HG02885 (cell line): ENCODE results near the gene CPNE1.
"Not testable (repeated sequence)": the region's sequence is repeated elsewhere in the genome, so short reads cannot be mapped to it uniquely, and the experiment has no call there.

ENCODE experiments used
- ATAC-seq: cut with Tn5 transposase; IDR thresholded peaks from one replicate; pipeline ENCODE4 v1.9.1; 2021; ENCODE audit warnings: mild to moderate bottlenecking; ENCODE audit not compliant: unreplicated experiment, poor library complexity

Gene CPNE1

DNA sequence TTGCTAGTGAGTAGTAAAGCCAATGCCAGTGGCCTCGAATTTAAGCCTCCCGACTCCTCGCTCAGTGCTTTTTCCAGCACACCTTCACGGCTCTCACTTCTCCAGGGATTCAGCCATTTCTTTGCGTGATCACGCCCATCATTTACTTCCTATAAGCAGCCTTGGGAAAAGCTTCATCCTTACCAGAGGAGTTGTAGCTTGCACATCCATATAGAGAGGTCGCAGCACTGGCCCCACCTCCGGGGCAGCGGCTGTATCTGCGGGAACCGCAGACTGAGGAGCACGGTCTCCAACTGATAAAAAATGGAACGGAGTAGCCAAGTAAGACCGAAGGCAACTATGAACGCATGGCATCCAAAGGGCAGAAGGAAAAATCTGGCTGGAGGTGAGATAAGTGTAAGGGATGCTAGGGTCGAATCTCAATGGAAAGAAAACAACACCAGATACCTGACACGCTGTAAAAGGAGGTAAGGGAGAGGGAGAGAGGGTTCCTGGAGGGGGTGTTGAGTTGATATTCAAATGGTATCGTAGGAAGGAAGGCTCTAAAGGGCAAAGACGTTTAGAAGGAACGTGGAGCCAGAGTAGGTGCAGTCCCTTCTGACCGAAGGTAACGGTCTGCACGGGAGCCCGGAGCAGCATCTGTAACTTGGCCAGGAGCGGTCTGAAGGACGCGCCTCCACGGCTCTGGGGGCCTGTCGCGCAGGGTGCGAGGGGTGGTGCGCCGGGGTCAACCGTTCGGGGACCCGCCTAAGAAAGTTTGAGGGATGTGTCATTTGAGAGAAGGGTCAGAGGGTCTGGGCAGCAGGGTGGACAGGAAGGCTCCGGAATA lies 33.8 kb upstream of the CPNE1 start:
- no peak for ATAC-seq

DNA sequence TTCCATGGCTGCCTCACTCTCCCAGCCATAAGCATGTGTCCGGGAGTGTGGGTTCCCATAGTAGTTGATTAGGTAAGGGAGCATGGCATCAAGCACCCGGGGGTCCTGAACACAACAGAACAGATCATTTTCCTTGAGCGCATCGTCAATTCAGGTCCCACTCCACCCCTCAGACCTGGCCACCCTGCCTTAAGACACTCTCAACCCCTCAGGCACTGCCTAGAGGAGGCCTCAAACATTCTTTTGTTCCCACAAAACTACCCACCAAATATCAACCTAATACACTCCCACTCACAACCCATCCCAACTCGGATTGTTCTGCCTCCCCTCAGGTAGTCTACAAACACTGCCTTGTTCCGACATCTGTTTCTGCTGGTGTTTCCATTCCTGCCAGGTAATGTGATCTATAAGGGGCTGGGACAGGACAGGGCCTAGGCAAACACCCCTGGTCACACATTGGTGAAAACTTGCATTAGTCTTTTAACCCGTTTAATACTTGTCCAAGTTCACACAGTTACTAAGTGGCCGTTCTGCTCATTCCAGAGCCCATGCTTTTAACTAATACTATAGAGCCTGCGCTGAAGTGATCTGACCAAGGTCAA lies 33.1 kb upstream of the CPNE1 start:
- ATAC-seq, result no peak

DNA sequence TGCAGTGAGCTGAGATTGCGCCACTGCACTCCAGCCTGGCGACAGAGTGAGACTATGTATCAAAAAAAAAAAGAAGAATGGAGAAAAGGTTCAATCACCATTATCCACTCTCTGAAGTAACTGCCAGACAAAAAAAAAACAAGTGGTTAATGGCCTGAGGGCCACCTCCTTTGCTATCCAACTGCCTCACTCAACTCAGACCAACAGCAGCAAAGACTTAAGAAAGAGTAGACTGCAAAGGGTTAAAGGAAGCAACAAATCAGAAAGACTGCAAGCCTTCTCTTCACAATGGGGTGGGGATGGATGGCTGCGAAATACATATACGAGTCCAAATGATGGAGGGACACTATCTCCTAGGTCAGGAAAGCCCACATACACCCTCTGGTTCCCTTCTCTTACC lies 31.3 kb upstream of the CPNE1 start:
- ATAC-seq, result no peak

DNA sequence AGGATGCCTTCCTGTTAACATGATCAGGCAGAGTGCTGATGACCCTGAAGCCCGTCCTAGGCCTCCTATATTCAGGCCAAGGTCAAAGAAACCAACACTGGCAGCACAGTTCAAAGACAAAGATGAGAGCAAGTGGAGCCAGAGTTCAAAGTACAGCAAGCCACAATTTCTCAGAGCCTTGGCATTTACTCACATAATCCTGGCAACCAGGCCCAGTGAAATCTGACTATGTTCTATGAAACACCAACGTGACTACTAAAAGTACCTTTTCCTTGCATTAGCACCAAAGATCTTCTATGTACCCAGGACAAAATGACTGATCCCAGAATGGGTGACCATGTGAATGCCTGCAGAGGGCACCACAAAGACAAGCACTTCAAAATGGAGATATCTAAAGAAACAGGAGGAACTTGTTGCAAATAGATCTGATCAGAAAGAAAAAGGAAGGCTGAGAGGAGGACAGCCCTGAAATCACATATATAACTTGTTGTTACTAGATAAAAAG lies 30.6 kb upstream of the CPNE1 start:
- ATAC-seq, result no peak

GRCh38 chr20:35690265-35690664 lies 25.6 kb upstream of the CPNE1 start:
- no peak for ATAC-seq

- not testable (repeated sequence) for ATAC-seq
Observed at GRCh38 chr20:35686872-35687271, 22.2 kb upstream of the CPNE1 start.

DNA sequence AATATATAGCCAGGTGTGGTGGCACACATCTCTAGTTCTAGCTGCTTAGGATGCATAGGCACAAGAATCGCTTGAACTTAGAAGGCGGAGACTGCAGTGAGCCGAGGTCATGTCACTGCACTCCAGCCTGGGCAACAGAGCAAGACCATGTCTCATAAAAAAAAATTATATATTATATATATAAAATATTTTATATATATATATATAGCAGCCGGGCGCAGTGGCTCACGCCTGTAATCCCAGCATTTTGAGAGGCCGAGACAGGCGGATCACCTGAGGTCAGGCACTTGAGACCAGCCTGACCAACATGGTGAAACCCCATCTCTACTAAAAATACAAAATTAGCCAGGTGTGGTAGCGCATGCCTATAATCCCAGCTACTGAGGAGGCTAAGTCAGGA lies 20.7 kb upstream of the CPNE1 start:
- ATAC-seq, result not testable (repeated sequence)

DNA sequence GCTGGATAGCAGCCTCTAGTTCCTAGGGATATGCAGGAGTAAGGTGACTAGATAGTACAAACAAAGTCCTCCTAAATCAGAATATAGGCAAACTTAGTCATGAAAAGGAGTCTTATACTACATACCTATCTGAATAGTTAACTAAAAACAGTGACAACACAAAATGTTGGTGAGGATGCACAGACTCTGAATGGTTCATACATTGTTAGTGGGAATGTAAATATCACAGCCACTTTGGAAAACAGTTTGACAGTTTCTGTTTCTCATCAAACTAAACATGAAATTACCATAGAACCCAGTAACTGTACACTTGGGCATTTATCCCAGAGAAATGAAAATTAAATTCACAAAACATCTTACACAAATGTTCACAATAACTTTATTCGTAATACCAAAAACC lies 17.3 kb upstream of the CPNE1 start:
- ATAC-seq, result no peak

DNA sequence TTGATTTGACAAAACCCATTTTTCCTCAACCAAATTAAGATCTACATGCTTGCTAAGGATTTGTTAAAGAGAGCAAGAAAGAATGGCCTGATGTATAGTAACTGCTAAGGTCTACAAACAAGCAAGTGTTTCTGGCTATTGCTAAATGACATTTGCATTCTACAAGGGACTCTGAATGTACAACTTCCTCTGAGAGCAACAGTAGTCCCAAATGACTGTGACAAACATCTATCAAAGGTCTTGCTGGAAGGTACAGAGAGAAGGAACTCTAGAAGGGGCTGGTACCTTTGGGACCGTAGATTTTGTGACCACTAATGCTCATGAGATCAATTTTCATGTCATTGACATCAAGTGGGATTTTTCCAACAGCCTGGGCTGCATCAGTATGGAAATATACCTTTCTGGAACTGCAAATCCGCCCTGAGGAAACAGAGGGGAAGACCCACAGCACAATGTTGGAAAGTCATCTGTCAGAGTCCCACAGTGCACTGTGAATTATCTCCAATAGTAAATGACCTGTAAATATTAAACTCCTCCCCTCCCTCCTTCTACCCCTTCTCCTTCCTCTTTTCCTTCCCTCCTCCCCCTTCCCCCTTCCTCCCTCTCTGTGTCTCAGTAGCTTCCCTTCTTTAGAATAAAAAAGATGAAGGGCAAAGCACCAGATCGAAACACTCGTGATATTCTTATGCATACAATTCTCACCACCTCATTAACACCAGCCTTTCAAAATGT lies 15.9 kb upstream of the CPNE1 start:
- ATAC-seq, result no peak

DNA sequence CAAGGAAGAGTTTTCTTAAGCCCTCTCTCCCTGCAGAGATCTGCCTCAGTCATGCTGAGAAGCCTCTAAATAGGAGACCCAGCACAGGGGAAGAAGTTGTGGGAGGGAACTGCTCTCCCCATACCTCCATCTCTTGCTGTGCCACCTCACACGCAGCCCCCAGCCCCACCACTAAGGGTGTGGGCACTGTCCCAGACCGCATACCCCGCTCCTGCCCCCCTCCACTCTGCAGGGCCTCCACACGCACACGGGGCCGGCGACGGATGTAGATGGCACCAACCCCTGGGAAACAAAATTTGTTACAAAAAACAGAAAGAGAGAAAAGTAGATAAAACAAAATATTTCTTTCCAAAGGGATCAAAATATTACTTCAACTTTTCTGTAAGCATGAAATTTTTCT lies 10.2 kb upstream of the CPNE1 start:
- no peak for ATAC-seq

DNA sequence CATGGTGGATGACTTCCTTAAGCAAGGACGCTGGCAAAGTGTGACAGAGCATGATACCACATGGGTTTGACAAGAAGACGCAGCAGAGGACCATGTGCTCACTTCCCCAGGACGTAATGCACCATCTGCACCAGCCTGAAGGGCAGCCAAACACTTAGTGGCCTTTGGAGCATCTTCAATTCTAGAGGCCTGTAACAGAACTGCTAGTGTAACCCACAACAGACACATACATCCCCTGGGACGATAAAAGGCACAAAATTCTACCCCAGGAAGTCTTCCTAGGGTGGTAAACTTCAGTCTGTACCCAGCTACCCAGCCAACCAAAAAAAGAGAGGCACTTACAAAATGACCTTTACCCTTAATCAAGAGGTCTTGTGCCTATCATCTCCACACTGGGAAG lies 9.2 kb upstream of the CPNE1 start:
- no peak for ATAC-seq

DNA sequence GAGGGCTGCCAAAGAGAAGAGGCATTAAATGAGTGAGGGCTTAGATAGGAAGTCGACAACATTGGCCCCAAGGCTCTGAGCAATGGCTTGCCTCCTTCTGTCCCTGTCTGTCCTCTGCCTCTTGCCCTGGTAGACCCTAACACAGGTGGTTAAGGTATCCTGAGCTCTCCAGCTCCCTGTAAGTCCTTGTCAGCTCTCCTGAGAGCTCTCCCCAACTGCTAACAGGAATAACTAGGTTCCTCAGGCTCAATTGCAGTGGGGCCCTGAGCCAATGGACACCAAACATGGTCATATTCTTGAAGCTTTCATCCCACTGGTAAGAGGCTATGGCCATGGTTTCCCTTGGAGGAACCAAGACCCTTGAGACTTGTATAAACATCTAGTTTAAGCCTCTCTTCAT lies 5.0 kb upstream of the CPNE1 start:
- no peak for ATAC-seq

GRCh38 chr20:35669221-35669620 lies 4.5 kb upstream of the CPNE1 start:
- ATAC-seq, result no peak

DNA sequence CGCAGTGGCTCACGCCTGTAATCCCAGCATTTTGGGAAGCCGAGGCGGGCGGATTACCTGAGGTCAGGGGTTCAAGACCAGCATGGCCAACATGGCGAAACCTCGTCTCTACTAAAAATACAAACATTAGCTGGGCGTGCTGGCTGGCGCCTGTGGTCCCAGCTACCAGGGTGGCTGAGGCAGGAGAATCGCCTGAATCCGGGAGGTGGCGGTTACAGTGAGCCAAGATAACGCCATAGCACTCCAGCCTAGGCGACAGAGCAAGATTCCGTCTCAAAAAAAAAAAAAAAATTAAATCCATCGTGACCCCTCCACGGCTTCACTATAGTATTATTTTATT lies 1.2 kb upstream of the CPNE1 start:
- ATAC-seq, result no peak

- peak; percentile 31 for ATAC-seq
Observed at GRCh38 chr20:35663516-35664465, 909 bp downstream of the CPNE1 start.

- no peak for ATAC-seq
Observed at GRCh38 chr20:35662551-35662950, 2.1 kb downstream of the CPNE1 start.

DNA sequence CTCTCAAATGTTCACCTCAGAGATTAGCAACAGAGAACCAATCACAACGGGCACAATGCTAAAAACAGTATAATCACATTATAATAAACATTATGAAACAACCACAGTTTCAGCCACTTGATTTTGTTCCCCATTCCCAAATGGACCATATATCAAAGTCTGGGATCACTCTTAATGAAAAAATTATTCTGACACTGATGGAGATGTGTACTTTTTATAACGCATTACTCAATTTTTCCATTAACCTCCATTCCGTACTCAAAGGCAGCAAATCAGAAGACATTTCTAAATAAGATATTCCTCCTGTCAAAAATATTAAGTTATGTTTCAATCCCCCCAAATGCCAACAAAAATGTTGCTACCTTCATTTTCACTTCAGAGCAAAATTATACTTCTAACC lies 2.8 kb downstream of the CPNE1 start:
- ATAC-seq, result no peak

GRCh38 chr20:35661053-35661452 lies 3.6 kb downstream of the CPNE1 start:
- no peak for ATAC-seq

DNA sequence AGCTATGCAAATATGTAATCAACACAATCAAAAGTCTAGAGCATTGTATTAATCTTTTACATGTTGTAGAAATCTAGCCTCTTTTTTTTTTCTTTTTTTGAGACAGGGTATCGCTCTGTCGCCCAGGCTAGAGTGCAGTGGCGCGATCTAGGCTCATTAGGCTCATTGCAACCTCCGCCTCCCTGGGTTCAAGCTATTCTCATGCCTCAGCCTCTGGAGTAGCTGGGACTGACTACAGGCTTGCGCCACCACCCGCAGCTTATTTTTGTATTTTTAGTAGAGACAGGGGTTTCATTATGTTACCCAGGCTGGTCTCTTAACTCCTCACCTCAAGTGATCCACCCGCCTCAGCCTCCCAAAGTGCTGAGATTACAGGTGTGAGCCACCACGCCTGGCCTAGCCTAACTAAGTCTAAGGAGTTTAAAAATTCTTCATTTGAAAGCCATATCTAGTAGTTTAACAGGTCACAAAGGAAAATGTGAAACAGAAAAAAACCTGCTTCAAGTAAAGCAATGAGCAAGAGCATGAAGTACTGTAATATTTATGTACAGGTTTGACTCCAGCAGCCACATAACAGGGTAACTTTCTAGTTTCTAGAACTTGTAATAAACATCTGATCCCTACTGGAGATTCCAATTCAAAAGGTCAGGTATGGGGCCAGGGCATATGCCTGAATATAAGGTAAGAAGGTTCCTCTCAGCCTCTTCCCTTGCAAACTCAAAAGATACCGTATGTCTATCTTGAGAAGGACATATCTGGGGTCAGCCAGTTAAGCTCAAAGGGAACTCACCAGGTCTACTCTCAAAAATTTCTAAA lies 4.4 kb downstream of the CPNE1 start:
- ATAC-seq, result no peak
